HCT116 (cell line): ENCODE results near the gene TNKS1BP1. TPM values are rescaled to one million over a fixed set of nuclear protein-coding genes. Genes with fewer than 3 reads are reported as not detected.

Source experiments
- ATAC-seq: fragments of 200-7000 bp; cut with Tn5 transposase; 2 replicates; pipeline ENCODE4 v1.9.1; 2020; ENCODE audit warnings: mild to moderate bottlenecking, moderate library complexity
- BruUV-seq: library from RNA; stranded (reverse); fragments of 400-500 nt; replicated peaks from 2 replicates; lab custom pipeline; 2021; lab: Mats Ljungman, UMichigan
- CTCF ChIA-PET: fragments of 300-600 bp; sonication (Branson Sonifier 250); formaldehyde crosslinking; loops from one replicate; lab custom pipeline; 2021; ENCODE audit warnings: antibody characterized with exemption; lab: Charles Lee
- POLR2A ChIA-PET: fragments of 300-600, 350-600 bp; sonication (Branson Sonifier 250); formaldehyde crosslinking; loops from one replicate; lab custom pipeline; 2021; ENCODE audit warnings: antibody characterized with exemption; lab: Charles Lee
- RAD21 ChIA-PET, 2 experiments: fragments of 300-600 bp; sonication (Branson Sonifier 250); formaldehyde crosslinking; loops; one replicate each; lab custom pipeline; 2023; ENCODE audit warnings: low total read pairs in 2 of 2; ENCODE audit not compliant: uncharacterized antibody in 2 of 2, unreplicated experiment in 2 of 2, low non-redundant PET in 1 of 2; lab: Charles Lee
- DNase-seq: peaks from one replicate; pipeline ENCODE4 v3.0.0-alpha.2; 2010; ENCODE audit warnings: low read depth, low spot score
- H2AFZ ChIP-seq: fragments of 200-600 bp; shearing (Covaris generic), sonication (generic); 2 replicates; pipeline ENCODE4 v1.6.1; 2017; ENCODE audit warnings: low read depth, mixed run types, mixed read lengths, antibody characterized with exemption, low read length; ENCODE audit not compliant: poor library complexity, severe bottlenecking
- H3K27ac ChIP-seq: 2 replicates; pipeline ENCODE4 v1.5.1; 2012; ENCODE audit warnings: low read depth, low read length
- H3K27me3 ChIP-seq: fragments of 200-600 bp; sonication (generic); 2 replicates; pipeline ENCODE4 v1.6.1; 2016; ENCODE audit warnings: mixed run types, low read length, mixed read lengths; ENCODE audit not compliant: insufficient read depth
- H3K36me3 ChIP-seq, 2 experiments: fragments of 200-500 bp in 1 of 2; fragments of 200-600 bp in 1 of 2; sonication (Bioruptor generic) in 1 of 2; sonication (generic) in 1 of 2; 2 replicates each; pipeline versions ENCODE4 v1.5.1 to v1.6.1; 2014 to 2016; ENCODE audit warnings: low read length in 2 of 2, inconsistent platforms in 1 of 2, mixed read lengths in 1 of 2, mixed run types in 1 of 2; ENCODE audit not compliant: insufficient read depth in 2 of 2, control insufficient read depth in 1 of 2
- H3K4me1 ChIP-seq, 2 experiments: fragments of 200-600 bp in 1 of 2; sonication (generic) in 1 of 2; 2 replicates each; pipeline versions ENCODE4 v1.5.1 to v1.6.1; 2012 to 2017; ENCODE audit warnings: low read length in 2 of 2, inconsistent platforms in 1 of 2, mild to moderate bottlenecking in 1 of 2, mixed read lengths in 1 of 2, mixed run types in 1 of 2, moderate library complexity in 1 of 2; ENCODE audit not compliant: insufficient read depth in 2 of 2, control insufficient read depth in 1 of 2
- H3K4me2 ChIP-seq: fragments of 200-600 bp; sonication (generic); 2 replicates; pipeline ENCODE4 v1.6.1; 2017; ENCODE audit warnings: mixed run types, low read length, mixed read lengths
- H3K4me3 ChIP-seq, 2 experiments: fragments of 200-600 bp in 1 of 2; sonication (generic) in 1 of 2; replicated peaks in 1 of 2; 2 replicates each; pipeline ENCODE4 v1.5.1; 2011 to 2016; ENCODE audit warnings: low read length in 2 of 2, control low read depth in 1 of 2, low read depth in 1 of 2, mild to moderate bottlenecking in 1 of 2, mixed read lengths in 1 of 2, mixed run types in 1 of 2
- H3K79me2 ChIP-seq: fragments of 200-600 bp; sonication (generic); 2 replicates; pipeline ENCODE4 v1.6.1; 2017; ENCODE audit warnings: mild to moderate bottlenecking, mixed run types, low read length, moderate library complexity, mixed read lengths; ENCODE audit not compliant: insufficient read depth
- H3K9ac ChIP-seq: fragments of 200-600 bp; sonication (generic); 2 replicates; pipeline ENCODE4 v1.6.1; 2016; ENCODE audit warnings: low read length, mixed read lengths
- H3K9me2 ChIP-seq: fragments of 200-600 bp; sonication (generic), shearing (Covaris generic); 2 replicates; pipeline ENCODE4 v1.6.1; 2017; ENCODE audit warnings: mixed run types, mild to moderate bottlenecking, moderate library complexity; ENCODE audit not compliant: insufficient read depth
- H3K9me3 ChIP-seq, 2 experiments: fragments of 200-500 bp in 1 of 2; fragments of 200-600 bp in 1 of 2; sonication (Bioruptor generic) in 1 of 2; sonication (generic) in 1 of 2; 2 replicates each; pipeline ENCODE4 v1.6.1; 2014 to 2017; ENCODE audit warnings: low read length in 2 of 2, mixed read lengths in 2 of 2, inconsistent platforms in 1 of 2, low read depth in 1 of 2, mild to moderate bottlenecking in 1 of 2, mixed run types in 1 of 2, moderate library complexity in 1 of 2; ENCODE audit not compliant: control insufficient read depth in 1 of 2, insufficient read depth in 1 of 2
- H4K20me1 ChIP-seq: fragments of 200-600 bp; sonication (generic), shearing (Covaris generic); 2 replicates; pipeline ENCODE4 v1.6.1; 2017; ENCODE audit warnings: mixed run types, mild to moderate bottlenecking, moderate library complexity; ENCODE audit not compliant: insufficient read depth
- EZH2phosphoT487 ChIP-seq: fragments of 200-600 bp; IDR thresholded peaks from 2 replicates; pipeline ENCODE4 v1.6.1; 2018; ENCODE audit warnings: antibody characterized with exemption, borderline replicate concordance
- RAD21 ChIP-seq: IDR thresholded peaks from 2 replicates; pipeline ENCODE4 v1.6.1; 2012; ENCODE audit warnings: low read depth, mild to moderate bottlenecking
- SIN3A ChIP-seq: IDR thresholded peaks from 2 replicates; pipeline ENCODE4 v1.6.1; 2012; ENCODE audit warnings: low read depth
- SP1 ChIP-seq: IDR thresholded peaks from 2 replicates; pipeline ENCODE4 v1.6.1; 2012; ENCODE audit warnings: low read depth
- SRF ChIP-seq: IDR thresholded peaks from 2 replicates; pipeline ENCODE4 v1.6.1; 2012; ENCODE audit warnings: low read depth
- YY1 ChIP-seq: IDR thresholded peaks from 2 replicates; pipeline ENCODE4 v1.6.1; 2011; ENCODE audit warnings: low read length, low read depth, moderate library complexity, mild to moderate bottlenecking; ENCODE audit not compliant: insufficient replicate concordance; ENCODE audit errors: extremely low read depth
- intact Hi-C: fragments of 100-400 bp; cut with micrococcal nuclease; formaldehyde crosslinking; loops from 2 replicates; pipeline ENCODE4 v1.10.0; 2022
- total RNA-seq: library from RNA; stranded (reverse); gene quantifications from one replicate; pipeline ENCODE4 v1.2.1, GENCODE V29; 2021; ENCODE audit not compliant: unreplicated experiment
- TF ChIP-seq, protein P1 (sequence below): IDR thresholded peaks from 2 replicates; pipeline ENCODE4 v1.6.1; 2012
- TF ChIP-seq, protein P2 (sequence below): IDR thresholded peaks from 2 replicates; pipeline ENCODE4 v1.6.1; 2011; ENCODE audit warnings: mild to moderate bottlenecking, low read length, moderate library complexity; ENCODE audit not compliant: insufficient replicate concordance; ENCODE audit errors: extremely low read depth
- TF ChIP-seq, protein P3 (sequence below): IDR thresholded peaks from 2 replicates; pipeline ENCODE4 v1.6.1; 2012
- TF ChIP-seq, protein P4 (sequence below): IDR thresholded peaks from 2 replicates; pipeline ENCODE4 v1.6.1; 2012; ENCODE audit warnings: low read depth

TNKS1BP1 gene
- total RNA-seq, 1 experiment from 2014 or later, result 77.6 TPM

DNA sequence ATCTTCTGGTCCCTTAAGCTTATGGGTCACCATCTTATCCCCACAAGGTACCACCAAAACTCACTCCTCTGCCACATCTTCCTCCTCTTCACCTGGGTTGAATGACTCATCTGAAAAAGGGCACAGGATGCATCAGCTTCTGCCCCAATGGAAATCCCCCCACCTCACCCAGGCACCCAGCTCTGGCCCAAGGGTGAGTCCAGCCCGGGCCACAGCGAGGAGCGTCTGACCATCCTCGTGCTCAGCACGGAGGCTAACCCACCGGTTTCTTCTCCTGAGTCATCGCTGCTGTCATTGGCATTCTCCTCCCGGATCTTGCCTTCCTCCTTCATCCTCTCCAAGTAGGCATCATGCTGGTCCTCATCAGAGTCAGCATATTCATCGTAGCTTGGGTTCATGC lies 5.3 kb upstream of the TNKS1BP1 start:
- intact Hi-C loops, result no loop called here
- Histone ChIP-seq H3K9me3 (no peaks in the 10 kb centered on the region), H3K4me2 (no peak overlapping the region), H3K4me3 (no peak overlapping the region)
- POLR2A ChIA-PET, result no interaction called here
- RAD21 ChIA-PET, result no interaction called here
- ATAC-seq, result no peak
- TF ChIP-seq, protein P1, sequence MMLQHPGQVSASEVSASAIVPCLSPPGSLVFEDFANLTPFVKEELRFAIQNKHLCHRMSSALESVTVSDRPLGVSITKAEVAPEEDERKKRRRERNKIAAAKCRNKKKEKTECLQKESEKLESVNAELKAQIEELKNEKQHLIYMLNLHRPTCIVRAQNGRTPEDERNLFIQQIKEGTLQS, result no peak
- TF ChIP-seq, protein P2, sequence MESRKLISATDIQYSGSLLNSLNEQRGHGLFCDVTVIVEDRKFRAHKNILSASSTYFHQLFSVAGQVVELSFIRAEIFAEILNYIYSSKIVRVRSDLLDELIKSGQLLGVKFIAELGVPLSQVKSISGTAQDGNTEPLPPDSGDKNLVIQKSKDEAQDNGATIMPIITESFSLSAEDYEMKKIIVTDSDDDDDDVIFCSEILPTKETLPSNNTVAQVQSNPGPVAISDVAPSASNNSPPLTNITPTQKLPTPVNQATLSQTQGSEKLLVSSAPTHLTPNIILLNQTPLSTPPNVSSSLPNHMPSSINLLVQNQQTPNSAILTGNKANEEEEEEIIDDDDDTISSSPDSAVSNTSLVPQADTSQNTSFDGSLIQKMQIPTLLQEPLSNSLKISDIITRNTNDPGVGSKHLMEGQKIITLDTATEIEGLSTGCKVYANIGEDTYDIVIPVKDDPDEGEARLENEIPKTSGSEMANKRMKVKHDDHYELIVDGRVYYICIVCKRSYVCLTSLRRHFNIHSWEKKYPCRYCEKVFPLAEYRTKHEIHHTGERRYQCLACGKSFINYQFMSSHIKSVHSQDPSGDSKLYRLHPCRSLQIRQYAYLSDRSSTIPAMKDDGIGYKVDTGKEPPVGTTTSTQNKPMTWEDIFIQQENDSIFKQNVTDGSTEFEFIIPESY, result no peak
- TF ChIP-seq SP1 (no peak), RAD21 (no peak), EZH2phosphoT487 (no peak), SRF (no peak), SIN3A (no peak), YY1 (no peak)
- TF ChIP-seq, protein P3, sequence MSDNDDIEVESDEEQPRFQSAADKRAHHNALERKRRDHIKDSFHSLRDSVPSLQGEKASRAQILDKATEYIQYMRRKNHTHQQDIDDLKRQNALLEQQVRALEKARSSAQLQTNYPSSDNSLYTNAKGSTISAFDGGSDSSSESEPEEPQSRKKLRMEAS, result no peak
- TF ChIP-seq, protein P4, sequence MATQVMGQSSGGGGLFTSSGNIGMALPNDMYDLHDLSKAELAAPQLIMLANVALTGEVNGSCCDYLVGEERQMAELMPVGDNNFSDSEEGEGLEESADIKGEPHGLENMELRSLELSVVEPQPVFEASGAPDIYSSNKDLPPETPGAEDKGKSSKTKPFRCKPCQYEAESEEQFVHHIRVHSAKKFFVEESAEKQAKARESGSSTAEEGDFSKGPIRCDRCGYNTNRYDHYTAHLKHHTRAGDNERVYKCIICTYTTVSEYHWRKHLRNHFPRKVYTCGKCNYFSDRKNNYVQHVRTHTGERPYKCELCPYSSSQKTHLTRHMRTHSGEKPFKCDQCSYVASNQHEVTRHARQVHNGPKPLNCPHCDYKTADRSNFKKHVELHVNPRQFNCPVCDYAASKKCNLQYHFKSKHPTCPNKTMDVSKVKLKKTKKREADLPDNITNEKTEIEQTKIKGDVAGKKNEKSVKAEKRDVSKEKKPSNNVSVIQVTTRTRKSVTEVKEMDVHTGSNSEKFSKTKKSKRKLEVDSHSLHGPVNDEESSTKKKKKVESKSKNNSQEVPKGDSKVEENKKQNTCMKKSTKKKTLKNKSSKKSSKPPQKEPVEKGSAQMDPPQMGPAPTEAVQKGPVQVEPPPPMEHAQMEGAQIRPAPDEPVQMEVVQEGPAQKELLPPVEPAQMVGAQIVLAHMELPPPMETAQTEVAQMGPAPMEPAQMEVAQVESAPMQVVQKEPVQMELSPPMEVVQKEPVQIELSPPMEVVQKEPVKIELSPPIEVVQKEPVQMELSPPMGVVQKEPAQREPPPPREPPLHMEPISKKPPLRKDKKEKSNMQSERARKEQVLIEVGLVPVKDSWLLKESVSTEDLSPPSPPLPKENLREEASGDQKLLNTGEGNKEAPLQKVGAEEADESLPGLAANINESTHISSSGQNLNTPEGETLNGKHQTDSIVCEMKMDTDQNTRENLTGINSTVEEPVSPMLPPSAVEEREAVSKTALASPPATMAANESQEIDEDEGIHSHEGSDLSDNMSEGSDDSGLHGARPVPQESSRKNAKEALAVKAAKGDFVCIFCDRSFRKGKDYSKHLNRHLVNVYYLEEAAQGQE, result no peak
- TF ChIP-seq, all 23 proteins: peak for 0
- Histone ChIP-seq H3K79me2 (peaks cover 72% of the 10 kb centered on the region), H3K27me3 (no peaks in the 10 kb centered on the region), H3K9ac (no peak overlapping the region), H3K9me2 (no peaks in the 10 kb centered on the region), H4K20me1 (no peaks in the 10 kb centered on the region), H3K4me1 (peaks cover 8 to 30% of the 10 kb centered on the region in 2 experiments; a peak in 3 of 4 replicates), H2AFZ (no peak overlapping the region), H3K36me3 (peaks cover 52 to 89% of the 10 kb centered on the region in 2 experiments), H3K27ac (no peak overlapping the region)
- DNase-seq, result no peak
- no TSS peak for BruUV-seq
- CTCF ChIA-PET, result no interaction called here
